GM23248 (cell line): ENCODE data around the gene ACY1.

Source experiments
- EZH2 ChIP-seq: fragments of 200-600 bp; sonication (generic); IDR thresholded peaks from 2 replicates; pipeline ENCODE4 v1.6.1; 2018; ENCODE audit warnings: antibody characterized with exemption, mild to moderate bottlenecking; ENCODE audit not compliant: insufficient read depth, poor library complexity, severe bottlenecking
- EZH2phosphoT487 ChIP-seq: fragments of 200-600 bp; sonication (generic); IDR thresholded peaks from 2 replicates; pipeline ENCODE4 v1.6.1; 2018; ENCODE audit warnings: antibody characterized with exemption, moderate library complexity, mild to moderate bottlenecking, low read depth; ENCODE audit not compliant: insufficient read depth

GRCh38 chr3:51958603-51959521 is 24.5 kb upstream of the ACY1 start:
- TF ChIP-seq EZH2 = no peak
- no peak for TF ChIP-seq EZH2phosphoT487
